PC-9 (cell line): ENCODE data around the gene SLC25A52.

Source experiments
- CTCF ChIP-seq: fragments of 200-600 bp; sonication (generic); conservative IDR thresholded peaks from 2 replicates; pipeline ENCODE4 v1.6.1; 2017; ENCODE audit warnings: mixed run types, antibody characterized with exemption, mild to moderate bottlenecking, moderate library complexity
- EZH2 ChIP-seq: fragments of 200-600 bp; sonication (generic); IDR thresholded peaks from 2 replicates; pipeline ENCODE4 v1.8.0; 2017; ENCODE audit warnings: antibody characterized with exemption, low read depth

- TF ChIP-seq CTCF: no peak
- TF ChIP-seq EZH2: no peak
Measured at GRCh38 chr18:31791817-31792579, 31.3 kb upstream of the SLC25A52 start.
